OCI-LY3 (cell line): Measurements from ENCODE around the gene RREB1.

ENCODE experiments used
- CTCF ChIP-seq: fragments of 200-600, 300-600 bp; sonication (generic); IDR thresholded peaks from 2 replicates; pipeline ENCODE4 v1.5.1; 2014; ENCODE audit warnings: antibody characterized with exemption, low read length, low read depth
- EZH2phosphoT487 ChIP-seq: fragments of 200-600 bp; shearing (Covaris generic); IDR thresholded peaks from 2 replicates; pipeline ENCODE4 v1.6.1; 2018; ENCODE audit warnings: antibody characterized with exemption, mixed run types, low read depth

- TF ChIP-seq CTCF (no peak), EZH2phosphoT487 (no peak)
These were observed 22.2 kb downstream of the RREB1 start for GRCh38 chr6:7129784-7130569.
